ENCODE data around the gene IGFALS. TPM values are rescaled to one million over a fixed set of nuclear protein-coding genes. Genes with fewer than 3 reads are reported as not detected.

Gene IGFALS
- total RNA-seq, 2 donors from 2014 or later: 0.12 TPM; not detected in 1

Other genes with a start within 250 kb of the IGFALS start
- 1 to 10 TPM; 5.1 to 7.0 TPM for gene IFT140, start 181.6 kb downstream of the IGFALS start, total RNA-seq
- 10 to 100 TPM; 33.3 to 35.3 TPM for gene CRAMP1, start 181.3 kb downstream of the IGFALS start, total RNA-seq
- gene JPT2, start 115.4 kb downstream of the IGFALS start, total RNA-seq: 10 to 100 TPM; 56.1 to 61.1 TPM
- 100 to 1,000 TPM in 1 of 2 donors, 10 to 100 TPM in 1; 92.8 to 132 TPM for gene MAPK8IP3, start 87.5 kb downstream of the IGFALS start, total RNA-seq
- gene NME3, start 22.2 kb downstream of the IGFALS start, total RNA-seq: 10 to 100 TPM; 37.4 to 46.4 TPM
- gene EME2, start 20.9 kb downstream of the IGFALS start, total RNA-seq: 10 to 100 TPM; 34.8 to 55.0 TPM
- 100 to 1,000 TPM in 1 of 2 donors, 10 to 100 TPM in 1; 98.1 to 192 TPM for gene MRPS34, start 20.6 kb downstream of the IGFALS start, total RNA-seq
- 10 to 100 TPM; 26.9 to 30.1 TPM for gene SPSB3, start 11.1 kb downstream of the IGFALS start, total RNA-seq
- 10 to 100 TPM; 47.9 to 81.8 TPM for gene NUBP2, start 10.7 kb downstream of the IGFALS start, total RNA-seq
- gene HAGH, start 33.1 kb upstream of the IGFALS start, total RNA-seq: 10 to 100 TPM; 39.5 to 47.5 TPM
- gene FAHD1, start 33.5 kb upstream of the IGFALS start, total RNA-seq: 10 to 100 TPM; 13.9 to 14.5 TPM
- not detected for gene MEIOB, start 78.5 kb upstream of the IGFALS start, total RNA-seq
- gene HS3ST6, start 124.7 kb upstream of the IGFALS start, total RNA-seq: not detected
- gene MSRB1, start 149.5 kb upstream of the IGFALS start, total RNA-seq: 10 to 100 TPM; 24.3 to 24.7 TPM
- gene RPL3L, start 161.0 kb upstream of the IGFALS start, total RNA-seq: 1 to 10 TPM in 1 of 2 donors, not detected in 1; 1.5 TPM
- 100 to 1,000 TPM in 1 of 2 donors, 10 to 100 TPM in 1; 95.0 to 103 TPM for gene NDUFB10, start 165.8 kb upstream of the IGFALS start, total RNA-seq
- gene RPS2, start 171.1 kb upstream of the IGFALS start, total RNA-seq: 1,000 to 10,000 TPM; 2,056 to 2,952 TPM
- not detected for gene RNF151, start 173.2 kb upstream of the IGFALS start, total RNA-seq
- 10 to 100 TPM; 39.3 to 78.3 TPM for gene TBL3, start 178.3 kb upstream of the IGFALS start, total RNA-seq
- gene NOXO1, start 187.8 kb upstream of the IGFALS start, total RNA-seq: not detected
- 10 to 100 TPM; 31.9 to 41.7 TPM for gene GFER, start 190.5 kb upstream of the IGFALS start, total RNA-seq
- gene SYNGR3, start 196.3 kb upstream of the IGFALS start, total RNA-seq: 10 to 100 TPM; 21.3 to 43.6 TPM
- gene ZNF598, start 216.1 kb upstream of the IGFALS start, total RNA-seq: 100 to 1,000 TPM in 1 of 2 donors, 10 to 100 TPM in 1; 83.1 to 163 TPM
- gene NPW, start 226.1 kb upstream of the IGFALS start, total RNA-seq: 1 to 10 TPM; 1.5 to 3.5 TPM
- gene NHERF2, start 233.2 kb upstream of the IGFALS start, total RNA-seq: 1 to 10 TPM; 3.8 to 4.5 TPM